Activated B cell treated with CpG ODN at 0.5 μM for 24 hours (primary cell): ENCODE data around the gene WDR38. TPM values are rescaled to one million over a fixed set of nuclear protein-coding genes. Genes with fewer than 3 reads are reported as not detected.
A peak's percentile ranks its signal among the peaks of the same experiment; 100 is the strongest.

Experiments
- ATAC-seq: fragments of 200-7000 bp; cut with Tn5 transposase; one replicate; pipeline ENCODE4 v1.10.0; 2021; ENCODE audit warnings: low read depth, mild to moderate bottlenecking, moderate library complexity
- CTCF ChIA-PET: fragments of 350-600 bp; sonication (Branson Sonifier 250); formaldehyde crosslinking; loops from one replicate; lab custom pipeline; 2021; ENCODE audit warnings: antibody characterized with exemption; lab: Charles Lee
- POLR2A ChIA-PET: fragments of 350-600 bp; sonication (Branson Sonifier 250); formaldehyde crosslinking; loops from one replicate; lab custom pipeline; 2021; ENCODE audit warnings: antibody characterized with exemption; lab: Charles Lee
- DNase-seq: peaks from one replicate; pipeline ENCODE4 v3.0.0; 2022
- H3K27ac Mint-ChIP-seq: one replicate; pipeline ENCODE4 v1.8.0; 2020; ENCODE audit warnings: mixed read lengths
- H3K27me3 Mint-ChIP-seq: one replicate; pipeline ENCODE4 v1.8.0; 2021; ENCODE audit warnings: mixed read lengths
- H3K36me3 Mint-ChIP-seq: one replicate; pipeline ENCODE4 v1.8.0; 2021; ENCODE audit warnings: low read depth, mixed read lengths
- H3K4me1 Mint-ChIP-seq: one replicate; pipeline ENCODE4 v1.8.0; 2021; ENCODE audit warnings: mixed read lengths
- H3K4me3 Mint-ChIP-seq: one replicate; pipeline ENCODE4 v1.8.0; 2020; ENCODE audit warnings: mild to moderate bottlenecking, mixed read lengths
- H3K9me3 Mint-ChIP-seq: one replicate; pipeline ENCODE4 v1.8.0; 2020; ENCODE audit warnings: mixed read lengths
- CTCF ChIP-seq: fragments of 200-600 bp; IDR thresholded peaks from one replicate; pipeline ENCODE4 v1.8.0; 2022; ENCODE audit warnings: antibody characterized with exemption, mild to moderate bottlenecking
- intact Hi-C: fragments of 100-400 bp; cut with micrococcal nuclease; formaldehyde crosslinking; loops from one replicate; pipeline ENCODE4 v1.15.1; 2024
- total RNA-seq: library from RNA; stranded (reverse); gene quantifications from 2 replicates; pipeline ENCODE4 v1.2.3, GENCODE V29; 2022

Gene WDR38
- total RNA-seq, 1 donor from 2014 or later, result not detected

DNA sequence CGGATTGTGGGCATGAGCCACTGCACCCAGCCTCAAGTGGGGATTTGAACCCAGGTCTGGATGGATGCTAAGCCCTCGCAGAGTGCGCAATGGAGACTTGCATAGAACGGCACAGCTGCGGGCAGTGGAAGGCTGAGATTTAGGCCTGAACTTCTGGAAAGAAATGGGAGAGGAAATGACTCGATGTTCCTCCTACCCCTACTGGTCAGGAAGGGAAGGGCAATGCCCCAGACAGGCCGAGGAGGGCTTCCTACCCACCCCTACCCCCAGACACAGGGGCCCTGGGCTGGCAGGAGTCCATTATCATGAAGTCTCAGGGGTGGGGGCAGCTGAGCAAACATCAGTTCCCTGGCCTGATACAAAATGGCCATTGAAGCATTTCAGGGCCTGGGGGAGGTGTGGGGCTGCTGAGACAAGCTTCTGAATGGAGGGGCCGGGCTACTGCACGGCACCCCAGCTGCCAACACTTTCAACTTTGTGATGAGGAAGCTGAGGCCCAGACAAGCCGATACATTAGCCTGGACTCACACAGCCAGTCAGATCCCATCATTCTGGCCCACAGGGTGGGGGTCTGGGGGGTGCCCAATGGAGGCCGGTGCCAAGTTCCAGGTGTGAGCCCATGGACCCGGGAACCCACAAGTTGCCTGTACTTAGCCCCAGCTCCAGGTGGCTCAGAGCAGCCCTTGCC lies 13.5 kb upstream of the WDR38 start:
- intact Hi-C loops, result loop anchor here (5.0 kb wide), 1 partner anchor 37 kb away; no protein-coding TSS in a partner anchor
- Mint-ChIP-seq H3K27ac (no peak overlapping the region), H3K9me3 (no peaks in the 10 kb centered on the region), H3K36me3 (no peaks in the 10 kb centered on the region), H3K4me1 (no peaks in the 10 kb centered on the region), H3K27me3 (peaks cover 13% of the 10 kb centered on the region), H3K4me3 (no peak overlapping the region)
- POLR2A ChIA-PET, result no interaction called here
- TF ChIP-seq CTCF, result no peak
- CTCF ChIA-PET, result interaction anchor here (1.1 to 1.4 kb wide), 5 partner anchors 10 to 223 kb away, joined by 3 to 4 read pairs (median 3); partner anchors contain the start of gene WDR38
- ATAC-seq (peak; percentile 31), DNase-seq (no peak)

DNA sequence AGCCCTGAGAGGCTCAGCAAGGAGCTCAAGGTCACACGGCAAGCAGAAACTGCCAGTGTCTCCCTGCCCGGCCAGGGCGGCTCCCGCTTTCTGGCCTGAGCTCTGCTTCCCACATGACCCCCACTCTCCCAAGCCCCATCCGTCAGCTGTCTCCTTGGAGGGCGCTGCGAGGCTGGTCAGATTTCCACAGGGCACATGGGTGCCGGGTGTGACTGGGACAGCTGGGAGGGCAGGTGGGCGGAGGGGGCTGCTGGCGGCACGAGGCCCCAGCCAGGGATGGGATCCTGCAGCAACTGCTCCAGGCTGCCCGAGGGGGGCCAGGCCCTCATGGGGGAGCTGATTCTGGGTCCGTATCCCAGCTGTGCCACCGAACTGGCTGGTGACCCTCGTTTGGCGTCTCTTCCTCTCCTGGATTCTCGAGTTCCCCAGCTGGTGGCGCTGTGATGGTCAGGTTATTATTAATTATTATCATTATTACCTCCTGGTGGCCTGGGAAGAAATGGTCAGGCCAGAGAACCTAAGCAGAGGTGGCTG lies 12.9 kb upstream of the WDR38 start:
- Mint-ChIP-seq H3K27me3 (peaks cover 13% of the 10 kb centered on the region), H3K36me3 (no peaks in the 10 kb centered on the region), H3K27ac (no peak overlapping the region), H3K9me3 (no peaks in the 10 kb centered on the region), H3K4me1 (no peaks in the 10 kb centered on the region), H3K4me3 (no peak overlapping the region)
- ATAC-seq, result no peak
- no peak for DNase-seq
- no peak for TF ChIP-seq CTCF
- intact Hi-C loops, result no loop called here
- ChIA-PET POLR2A (no interaction called here), CTCF (interaction anchor here (1.1 to 1.4 kb wide), 6 partner anchors 9 to 223 kb away, joined by 3 to 4 read pairs (median 3); partner anchors contain the start of gene WDR38)

DNA sequence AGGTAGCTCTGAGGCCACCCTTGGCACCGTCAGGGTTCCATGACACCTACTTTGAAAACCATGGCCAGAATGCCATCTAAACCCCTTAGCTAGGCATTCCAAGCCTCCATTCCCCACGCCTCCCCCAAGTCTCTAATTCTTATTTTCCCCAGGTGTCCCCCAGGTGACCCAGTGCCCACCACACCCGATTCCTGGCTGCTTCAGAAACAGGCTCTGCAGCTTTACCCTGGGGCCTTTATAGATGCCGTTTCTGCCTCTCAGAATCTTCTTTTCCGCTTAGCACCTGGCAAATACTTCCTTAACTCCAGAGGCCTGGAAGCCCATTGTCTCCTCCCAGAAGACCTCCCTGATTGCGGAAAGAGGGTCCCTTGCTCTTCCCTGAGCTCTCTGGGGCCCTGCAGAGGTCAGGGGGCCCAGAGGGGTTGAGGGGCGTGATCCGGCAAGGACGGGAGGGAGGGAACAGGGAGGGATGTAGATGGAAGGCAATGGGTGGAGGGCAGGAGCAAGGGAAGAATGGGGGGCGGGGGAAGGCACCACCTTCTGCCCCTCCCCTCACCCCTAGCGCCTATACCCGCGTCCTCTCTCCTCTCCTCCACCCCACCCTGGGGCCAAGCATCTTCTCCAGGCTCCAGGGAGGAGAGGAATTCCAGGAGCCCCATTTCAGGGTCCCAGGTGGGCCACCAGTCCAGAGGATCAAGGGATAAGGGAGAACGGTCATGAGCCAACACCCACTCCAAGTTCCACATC lies 12.0 kb upstream of the WDR38 start:
- no peak for ATAC-seq
- DNase-seq, result no peak
- H3K4me1 Mint-ChIP-seq, result no peaks in the 10 kb centered on the region
- H3K9me3 Mint-ChIP-seq, result no peaks in the 10 kb centered on the region
- intact Hi-C loops, result no loop called here
- H3K36me3 Mint-ChIP-seq, result no peaks in the 10 kb centered on the region
- H3K27ac Mint-ChIP-seq, result no peak overlapping the region
- ChIA-PET POLR2A (interaction anchor here (1.1 kb wide), 1 partner anchor 63 kb away, joined by 3 read pairs; no protein-coding TSS in a partner anchor), CTCF (interaction anchor here (0.9 to 1.4 kb wide), 5 partner anchors 8 to 62 kb away, joined by 3 to 4 read pairs (median 3); partner anchors contain the start of gene WDR38)
- peaks cover 9% of the 10 kb centered on the region for H3K27me3 Mint-ChIP-seq
- no peak overlapping the region for H3K4me3 Mint-ChIP-seq
- no peak for TF ChIP-seq CTCF

DNA sequence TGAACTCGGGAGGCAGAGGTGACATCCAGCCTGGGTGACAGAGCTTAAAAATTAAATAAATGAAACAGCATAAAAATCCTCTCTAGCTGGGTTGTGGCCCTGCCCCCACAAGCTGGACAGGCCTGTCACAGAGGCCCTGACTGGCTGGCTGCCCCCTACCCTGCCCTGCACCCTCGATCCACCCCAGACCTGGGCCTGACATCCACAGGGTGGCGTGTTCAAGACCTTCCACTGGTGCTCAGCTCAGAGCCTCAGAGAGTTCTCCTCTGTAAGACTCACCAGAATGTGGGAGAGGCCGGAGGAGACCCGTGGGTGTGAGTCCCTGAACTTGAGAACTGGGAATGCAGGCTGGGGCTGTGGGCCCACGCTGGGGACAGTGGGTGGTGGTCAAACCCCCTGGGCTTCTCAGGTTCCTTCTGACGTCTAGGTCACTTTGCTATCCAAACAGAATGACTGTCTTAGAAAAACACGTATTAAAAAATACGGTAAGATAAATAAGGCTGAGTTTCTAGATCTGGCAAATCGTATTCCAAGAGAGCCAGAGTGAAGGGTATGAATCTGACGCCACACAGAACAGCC lies 9.7 kb upstream of the WDR38 start:
- POLR2A ChIA-PET, result no interaction called here
- Mint-ChIP-seq H3K4me1 (no peaks in the 10 kb centered on the region), H3K36me3 (no peaks in the 10 kb centered on the region), H3K27me3 (peaks cover 3% of the 10 kb centered on the region), H3K9me3 (no peaks in the 10 kb centered on the region), H3K27ac (no peak overlapping the region), H3K4me3 (no peak overlapping the region)
- CTCF ChIA-PET, result no interaction called here
- ATAC-seq, result no peak
- DNase-seq, result no peak
- intact Hi-C loops, result no loop called here
- no peak for TF ChIP-seq CTCF
